Kidney (tissue), 14 donors: ENCODE data around the gene ZNF281. TPM values are rescaled to one million over a fixed set of nuclear protein-coding genes. Genes with fewer than 3 reads are reported as not detected.
"Not testable (repeated sequence)": the region's sequence is repeated elsewhere in the genome, so short reads cannot be mapped to it uniquely, and the experiment has no call there.

Experiments
- DNase-seq, 5 donors: peaks; one replicate each; pipeline ENCODE4 v3.0.0-alpha.2; 2013 to 2020
- FAIRE-seq: peaks from 2 replicates; lab custom pipeline; 2012; peaks lifted over from hg19 to GRCh38; lab: Jason Lieb, UNC
- H3K27ac ChIP-seq, 2 donors: one replicate each; pipeline ENCODE4 v1.7.0; 2013; ENCODE audit warnings: low read depth in 2 of 2, low read length in 2 of 2, inconsistent platforms in 1 of 2
- H3K27me3 ChIP-seq: one replicate; pipeline ENCODE4 v1.7.1; 2013; ENCODE audit warnings: low read length, inconsistent platforms; ENCODE audit not compliant: control insufficient read depth, insufficient read depth
- H3K36me3 ChIP-seq, 3 donors: one replicate each; pipeline versions ENCODE4 v1.7.0 to v1.7.1; 2013; ENCODE audit warnings: low read length in 3 of 3, control low read depth in 1 of 3, inconsistent platforms in 1 of 3; ENCODE audit not compliant: insufficient read depth in 3 of 3, control insufficient read depth in 2 of 3
- H3K4me1 ChIP-seq, 3 donors: one replicate each; pipeline versions ENCODE4 v1.7.0 to v1.7.1; 2013; ENCODE audit warnings: low read length in 3 of 3, inconsistent platforms in 1 of 3, low read depth in 1 of 3; ENCODE audit not compliant: control insufficient read depth in 2 of 3, insufficient read depth in 2 of 3
- H3K4me3 ChIP-seq, 3 donors: one replicate each; pipeline versions ENCODE4 v1.7.0 to v1.8.1; 2013; ENCODE audit warnings: low read length in 3 of 3, control low read depth in 1 of 3, inconsistent platforms in 1 of 3
- H3K9ac ChIP-seq, 3 donors: one replicate each; pipeline versions ENCODE4 v1.7.0 to v1.7.1; 2013; ENCODE audit warnings: low read length in 3 of 3, control low read depth in 1 of 3, inconsistent platforms in 1 of 3
- H3K9me3 ChIP-seq, 3 donors: one replicate each; pipeline versions ENCODE4 v1.7.0 to v1.7.1; 2013; ENCODE audit warnings: low read length in 3 of 3, control low read depth in 1 of 3, inconsistent platforms in 1 of 3; ENCODE audit not compliant: control insufficient read depth in 2 of 3, insufficient read depth in 1 of 3
- intact Hi-C: fragments of 100-400 bp; cut with DNase I; formaldehyde crosslinking; loops from one replicate; pipeline ENCODE4 v1.11.1; 2022
- polyA plus RNA-seq: library from polyadenylated mRNA; stranded (reverse); fragments of 350-450 nt; fragmentation: Illumina TruSeq; extraction: RNeasy Lipid Tissue Mini Kit (QIAGEN cat#74804); gene quantifications from one replicate; pipeline ENCODE4 v1.2.3, GENCODE V29; 2014; ENCODE audit warnings: low read depth, low replicate concordance; ENCODE audit not compliant: insufficient read depth
- total RNA-seq: library from RNA; stranded (reverse); fragmentation: NEBNext Ultra II Directional; extraction: Animal tissue kit (Norgen Biotek cat#: 25700); gene quantifications from one replicate; pipeline ENCODE4 v1.2.1, GENCODE V29; 2021
- TF ChIP-seq, protein P1 (sequence below): IDR thresholded peaks from 3 replicates; pipeline ENCODE4 v1.5.1; 2012; ENCODE audit warnings: mild to moderate bottlenecking, moderate library complexity, borderline replicate concordance; ENCODE audit not compliant: insufficient read depth; ENCODE audit errors: extremely low read depth
- donor health status: control.
- donor health status: control.
- donor health status: control.
- donor health status: control.
- donor health status: control.
- donor health status: DM: yes; HTN: yes; CAD: no.
- donor health status: Normal renal cell carcinoma (clear cell type).

The ZNF281 gene
- total and polyA plus RNA-seq, 2 donors from 2014 or later: 4.0 to 13.1 TPM

DNA sequence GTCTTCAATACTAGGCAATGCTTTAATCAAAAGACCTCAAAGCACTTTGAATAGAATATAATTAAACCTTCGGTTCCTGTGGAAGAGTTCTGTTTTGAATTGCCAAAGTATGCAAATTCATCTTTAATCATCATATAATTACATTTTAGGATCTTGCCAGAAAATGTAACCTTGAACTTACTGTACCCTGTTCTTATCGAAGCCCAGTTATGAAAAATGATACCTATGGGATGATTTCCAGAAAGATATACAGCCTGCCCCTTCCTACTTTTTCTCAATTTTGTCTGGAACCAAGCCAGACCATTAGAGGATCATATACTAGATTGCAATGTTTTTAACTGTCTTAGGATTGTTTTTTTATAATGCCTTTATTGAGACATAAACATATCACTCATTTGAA, 34.0 kb upstream of the ZNF281 start:
- FAIRE-seq (no peak), DNase-seq (no peak)
- H3K27me3 ChIP-seq: no peaks in the 10 kb centered on the region
- intact Hi-C loops: no loop called here
- H3K9ac ChIP-seq: no peak overlapping the region
- no peak overlapping the region for H3K27ac ChIP-seq
- no peaks in the 10 kb centered on the region for H3K9me3 ChIP-seq
- H3K4me1 ChIP-seq: no peaks in the 10 kb centered on the region
- no peaks in the 10 kb centered on the region for H3K36me3 ChIP-seq
- TF ChIP-seq, protein P1, sequence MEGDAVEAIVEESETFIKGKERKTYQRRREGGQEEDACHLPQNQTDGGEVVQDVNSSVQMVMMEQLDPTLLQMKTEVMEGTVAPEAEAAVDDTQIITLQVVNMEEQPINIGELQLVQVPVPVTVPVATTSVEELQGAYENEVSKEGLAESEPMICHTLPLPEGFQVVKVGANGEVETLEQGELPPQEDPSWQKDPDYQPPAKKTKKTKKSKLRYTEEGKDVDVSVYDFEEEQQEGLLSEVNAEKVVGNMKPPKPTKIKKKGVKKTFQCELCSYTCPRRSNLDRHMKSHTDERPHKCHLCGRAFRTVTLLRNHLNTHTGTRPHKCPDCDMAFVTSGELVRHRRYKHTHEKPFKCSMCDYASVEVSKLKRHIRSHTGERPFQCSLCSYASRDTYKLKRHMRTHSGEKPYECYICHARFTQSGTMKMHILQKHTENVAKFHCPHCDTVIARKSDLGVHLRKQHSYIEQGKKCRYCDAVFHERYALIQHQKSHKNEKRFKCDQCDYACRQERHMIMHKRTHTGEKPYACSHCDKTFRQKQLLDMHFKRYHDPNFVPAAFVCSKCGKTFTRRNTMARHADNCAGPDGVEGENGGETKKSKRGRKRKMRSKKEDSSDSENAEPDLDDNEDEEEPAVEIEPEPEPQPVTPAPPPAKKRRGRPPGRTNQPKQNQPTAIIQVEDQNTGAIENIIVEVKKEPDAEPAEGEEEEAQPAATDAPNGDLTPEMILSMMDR: no peak
- no peak overlapping the region for H3K4me3 ChIP-seq

DNA sequence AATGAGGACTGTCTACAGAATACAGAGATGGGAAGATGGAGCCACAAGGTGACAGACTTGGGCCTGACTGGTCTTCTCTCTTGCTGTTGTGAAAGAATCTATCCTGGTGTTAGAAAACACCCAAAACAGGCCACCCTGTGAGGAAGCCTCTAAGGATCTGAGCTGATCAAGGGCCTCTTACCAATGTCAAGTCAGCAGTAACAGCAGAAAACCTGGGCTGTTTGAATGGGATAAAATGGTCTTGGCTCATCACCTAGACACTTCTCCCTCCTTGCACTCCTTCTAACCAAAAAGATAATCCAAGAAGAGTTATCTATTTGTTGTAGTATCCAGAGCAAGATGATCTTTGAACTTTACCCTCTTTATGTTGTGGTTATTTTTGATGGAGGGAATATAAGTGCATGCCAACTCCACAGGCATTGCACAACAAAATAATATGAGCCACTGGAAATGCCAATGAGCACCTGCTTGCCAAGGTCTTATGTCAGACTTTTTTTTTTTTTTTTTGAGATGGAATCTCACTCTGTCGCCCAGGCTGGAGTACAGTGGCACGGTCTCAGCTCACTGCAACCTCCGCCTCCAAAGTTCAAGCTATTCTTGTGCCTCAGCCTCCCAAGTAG, 32.8 kb upstream of the ZNF281 start:
- DNase-seq: no peak
- H3K27me3 ChIP-seq: no peaks in the 10 kb centered on the region
- no peaks in the 10 kb centered on the region for H3K9me3 ChIP-seq
- no peak overlapping the region for H3K27ac ChIP-seq
- no peak overlapping the region for H3K4me3 ChIP-seq
- FAIRE-seq: no peak
- H3K36me3 ChIP-seq: no peaks in the 10 kb centered on the region
- H3K9ac ChIP-seq: no peak overlapping the region
- no peaks in the 10 kb centered on the region for H3K4me1 ChIP-seq
- TF ChIP-seq, protein P1: no peak
- intact Hi-C loops: no loop called here

DNA sequence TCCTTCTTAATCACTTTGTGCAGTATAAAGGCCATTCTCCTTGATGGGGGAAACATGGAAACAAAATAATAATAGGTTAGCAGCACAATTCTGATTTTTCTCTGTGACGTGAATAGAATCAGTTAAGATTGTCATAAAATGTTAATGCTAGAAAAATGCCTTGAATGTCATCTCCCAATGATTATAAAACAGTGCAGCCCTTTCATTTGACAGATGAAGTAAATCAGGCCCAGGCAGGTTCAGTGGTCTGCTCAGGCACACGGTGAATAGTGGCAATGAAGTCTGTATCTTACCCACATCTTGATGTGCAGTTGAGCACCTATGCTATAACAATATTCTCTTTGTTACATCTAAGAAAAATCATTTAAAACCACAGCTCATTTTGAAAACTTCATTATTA, 32.2 kb upstream of the ZNF281 start:
- Histone ChIP-seq H3K4me1 (no peaks in the 10 kb centered on the region), H3K36me3 (no peaks in the 10 kb centered on the region), H3K27me3 (no peaks in the 10 kb centered on the region), H3K9ac (no peak overlapping the region), H3K4me3 (no peak overlapping the region), H3K27ac (no peak overlapping the region), H3K9me3 (no peaks in the 10 kb centered on the region)
- intact Hi-C loops: no loop called here
- TF ChIP-seq, protein P1: no peak
- no peak for DNase-seq
- no peak for FAIRE-seq

DNA sequence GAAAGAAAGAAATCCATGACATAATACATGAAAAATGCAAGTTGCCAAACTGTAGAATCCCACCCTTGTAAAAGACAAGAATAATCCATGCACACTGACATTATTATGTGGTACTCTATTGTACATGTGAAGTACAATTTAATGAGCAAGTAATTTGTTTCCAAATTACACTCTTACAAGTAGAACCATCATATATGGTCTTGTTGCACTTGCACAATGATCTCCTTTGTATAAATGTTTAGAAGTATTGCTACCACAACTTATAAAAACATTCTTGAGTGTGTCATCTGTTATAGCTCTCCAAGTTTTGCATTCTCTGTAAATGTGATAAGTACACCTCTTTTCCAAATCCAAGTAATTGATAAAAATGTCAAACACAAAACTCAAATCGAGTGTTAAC, 29.1 kb upstream of the ZNF281 start:
- Histone ChIP-seq H3K9ac (no peak overlapping the region), H3K4me1 (no peaks in the 10 kb centered on the region), H3K36me3 (no peaks in the 10 kb centered on the region), H3K27ac (no peak overlapping the region), H3K4me3 (no peak overlapping the region), H3K9me3 (no peaks in the 10 kb centered on the region), H3K27me3 (no peaks in the 10 kb centered on the region)
- intact Hi-C loops: no loop called here
- TF ChIP-seq, protein P1: no peak
- no peak for DNase-seq
- no peak for FAIRE-seq

DNA sequence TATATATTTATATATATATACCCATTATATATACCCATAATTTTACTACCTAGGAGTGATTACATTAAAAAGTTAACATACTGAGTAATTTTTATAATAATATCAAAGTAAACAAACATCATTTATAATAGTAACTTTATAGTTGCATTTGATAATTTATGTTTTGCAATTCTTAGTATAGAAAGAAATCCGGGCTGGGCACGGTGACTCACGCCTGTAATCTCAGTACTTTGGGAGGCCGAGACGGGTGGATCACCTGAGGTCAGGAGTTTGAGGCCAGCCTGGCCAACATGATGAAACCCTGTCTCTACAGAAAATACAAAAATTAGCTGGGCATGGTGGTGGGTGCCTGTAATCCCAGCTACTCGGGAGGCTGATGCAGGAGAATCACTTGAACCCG, 28.6 kb upstream of the ZNF281 start:
- H3K36me3 ChIP-seq, H3K9me3 ChIP-seq, intact Hi-C loops, H3K9ac ChIP-seq, H3K27ac ChIP-seq, H3K4me3 ChIP-seq, H3K27me3 ChIP-seq, H3K4me1 ChIP-seq, DNase-seq, FAIRE-seq: not testable (repeated sequence)
